ENCODE results near the gene FAF2.
"Not testable (repeated sequence)": the region's sequence is repeated elsewhere in the genome, so short reads cannot be mapped to it uniquely, and the experiment has no call there.

Gene FAF2

GRCh38 chr5:176406436-176407052 is 41.6 kb upstream of the FAF2 start:
- H3K4me2 ChIP-seq (ENCODE audit: low read length): no peak overlapping the region

GRCh38 chr5:176407456-176408251 is 40.5 kb upstream of the FAF2 start:
- Histone ChIP-seq H3K4me3 (ENCODE audit: low read length) (no peak overlapping the region), H2AK5ac (ENCODE audit: low read length) (no peak overlapping the region), H3K9ac (ENCODE audit: low read length) (no peak overlapping the region), H3K79me2 (ENCODE audit: control insufficient read depth, insufficient read depth, low read length) (no peaks in the 10 kb centered on the region), H2BK15ac (replicated peaks; ENCODE audit: low read depth) (no peak overlapping the region), H3K23ac (ENCODE audit: low read length) (no peak overlapping the region), H4K8ac (ENCODE audit: low read depth, low read length) (no peak overlapping the region), H2BK120ac (ENCODE audit: low read depth, low read length) (no peak overlapping the region), H3K27me3 (ENCODE audit: insufficient read depth, low read length, poor library complexity) (no peaks in the 10 kb centered on the region), H3K4me2 (ENCODE audit: low read length) (no peak overlapping the region), H3K36me3 (ENCODE audit: control insufficient read depth, insufficient read depth, low read length) (no peaks in the 10 kb centered on the region), H2BK5ac (ENCODE audit: low read length) (no peak overlapping the region), H3K56ac (ENCODE audit: low read length) (no peak overlapping the region), H3K27ac (ENCODE audit: low read depth, low read length) (no peak overlapping the region), H4K5ac (ENCODE audit: low read length) (no peak overlapping the region), H3K4ac (ENCODE audit: low read depth, low read length) (no peak overlapping the region), H3K18ac (ENCODE audit: low read length) (no peak overlapping the region), H3K4me1 (ENCODE audit: control insufficient read depth, low read depth, low read length) (no peaks in the 10 kb centered on the region), H3K79me1 (ENCODE audit: low read length) (no peaks in the 10 kb centered on the region)
- DNase-seq: no peak
- no CpG with 5 or more reads among the region's 6 CpGs for WGBS (ENCODE audit: extremely low coverage, insufficient coverage, low lambda C conversion rate)

More at GRCh38 chr5:176406436-176407052, 41.6 kb upstream of the FAF2 start:
- no peaks in the 10 kb centered on the region for H3K36me3 ChIP-seq (ENCODE audit: control insufficient read depth, insufficient read depth, low read length)
- H4K8ac ChIP-seq (ENCODE audit: low read depth, low read length): no peak overlapping the region
- no peak overlapping the region for H3K9ac ChIP-seq (ENCODE audit: low read length)
- H3K79me1 ChIP-seq (ENCODE audit: low read length): no peaks in the 10 kb centered on the region
- no CpG with 5 or more reads among the region's 9 CpGs for WGBS (ENCODE audit: extremely low coverage, insufficient coverage, low lambda C conversion rate)
- H2AK5ac ChIP-seq (ENCODE audit: low read length): no peak overlapping the region
- H3K23ac ChIP-seq (ENCODE audit: low read length): no peak overlapping the region
- H3K27ac ChIP-seq (ENCODE audit: low read depth, low read length): no peak overlapping the region
- no peaks in the 10 kb centered on the region for H3K79me2 ChIP-seq (ENCODE audit: control insufficient read depth, insufficient read depth, low read length)
- H3K4me3 ChIP-seq (ENCODE audit: low read length): no peak overlapping the region
- no peaks in the 10 kb centered on the region for H3K27me3 ChIP-seq (ENCODE audit: insufficient read depth, low read length, poor library complexity)
- no peak overlapping the region for H4K5ac ChIP-seq (ENCODE audit: low read length)
- no peak for DNase-seq
- H2BK120ac ChIP-seq (ENCODE audit: low read depth, low read length): no peak overlapping the region
- no peak overlapping the region for H2BK5ac ChIP-seq (ENCODE audit: low read length)
- H3K56ac ChIP-seq (ENCODE audit: low read length): no peak overlapping the region
- no peak overlapping the region for H3K4ac ChIP-seq (ENCODE audit: low read depth, low read length)
- H2BK15ac ChIP-seq (replicated peaks; ENCODE audit: low read depth): no peak overlapping the region
- H3K18ac ChIP-seq (ENCODE audit: low read length): no peak overlapping the region
- H3K4me1 ChIP-seq (ENCODE audit: control insufficient read depth, low read depth, low read length): no peaks in the 10 kb centered on the region

GRCh38 chr5:176408252-176408573 is 40.0 kb upstream of the FAF2 start:
- H3K36me3 ChIP-seq (ENCODE audit: control insufficient read depth, insufficient read depth, low read length); H3K56ac ChIP-seq (ENCODE audit: low read length); H3K27ac ChIP-seq (ENCODE audit: low read depth, low read length); H3K4me2 ChIP-seq (ENCODE audit: low read length); H2BK120ac ChIP-seq (ENCODE audit: low read depth, low read length); H3K23ac ChIP-seq (ENCODE audit: low read length); DNase-seq; H3K4me1 ChIP-seq (ENCODE audit: control insufficient read depth, low read depth, low read length); H3K18ac ChIP-seq (ENCODE audit: low read length); H3K9ac ChIP-seq (ENCODE audit: low read length); H3K27me3 ChIP-seq (ENCODE audit: insufficient read depth, low read length, poor library complexity); H2BK5ac ChIP-seq (ENCODE audit: low read length); H2AK5ac ChIP-seq (ENCODE audit: low read length); H3K4ac ChIP-seq (ENCODE audit: low read depth, low read length); H3K79me1 ChIP-seq (ENCODE audit: low read length); H2BK15ac ChIP-seq (replicated peaks; ENCODE audit: low read depth); H4K5ac ChIP-seq (ENCODE audit: low read length); H3K79me2 ChIP-seq (ENCODE audit: control insufficient read depth, insufficient read depth, low read length); H3K4me3 ChIP-seq (ENCODE audit: low read length); H4K8ac ChIP-seq (ENCODE audit: low read depth, low read length): not testable (repeated sequence)
- no CpG with 5 or more reads among the region's 10 CpGs for WGBS (ENCODE audit: extremely low coverage, insufficient coverage, low lambda C conversion rate)

DNA sequence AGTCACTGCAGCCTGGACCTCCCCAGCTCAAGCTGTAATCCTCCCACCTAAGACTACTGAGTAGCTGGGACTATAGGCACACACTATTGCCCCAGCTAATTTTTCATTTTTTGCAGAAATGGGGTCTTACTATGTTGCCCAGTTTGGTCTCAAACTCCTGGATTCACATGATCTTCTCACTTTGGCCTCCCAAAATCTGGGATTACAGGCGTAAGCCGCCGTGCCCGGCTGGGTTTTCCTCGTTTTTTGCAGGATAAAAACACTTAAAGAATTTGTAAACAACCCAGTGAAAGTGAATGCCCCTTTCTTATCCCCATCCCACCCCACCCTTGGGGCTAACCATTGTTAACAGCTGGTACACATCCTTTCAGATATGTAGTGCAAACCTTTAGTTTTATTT is 39.6 kb upstream of the FAF2 start:
- no peak overlapping the region for H2AK5ac ChIP-seq (ENCODE audit: low read length)
- H3K27me3 ChIP-seq (ENCODE audit: insufficient read depth, low read length, poor library complexity): no peaks in the 10 kb centered on the region
- H3K56ac ChIP-seq (ENCODE audit: low read length): no peak overlapping the region
- no peak overlapping the region for H2BK15ac ChIP-seq (replicated peaks; ENCODE audit: low read depth)
- H3K9ac ChIP-seq (ENCODE audit: low read length): no peak overlapping the region
- no peaks in the 10 kb centered on the region for H3K36me3 ChIP-seq (ENCODE audit: control insufficient read depth, insufficient read depth, low read length)
- no peak overlapping the region for H3K23ac ChIP-seq (ENCODE audit: low read length)
- DNase-seq: no peak
- no peaks in the 10 kb centered on the region for H3K4me1 ChIP-seq (ENCODE audit: control insufficient read depth, low read depth, low read length)
- H4K8ac ChIP-seq (ENCODE audit: low read depth, low read length): no peak overlapping the region
- no peaks in the 10 kb centered on the region for H3K79me2 ChIP-seq (ENCODE audit: control insufficient read depth, insufficient read depth, low read length)
- no peak overlapping the region for H3K4me2 ChIP-seq (ENCODE audit: low read length)
- no peak overlapping the region for H2BK120ac ChIP-seq (ENCODE audit: low read depth, low read length)
- no peak overlapping the region for H2BK5ac ChIP-seq (ENCODE audit: low read length)
- WGBS (ENCODE audit: extremely low coverage, insufficient coverage, low lambda C conversion rate): no CpG with 5 or more reads among the region's 5 CpGs
- H3K79me1 ChIP-seq (ENCODE audit: low read length): no peaks in the 10 kb centered on the region
- H3K27ac ChIP-seq (ENCODE audit: low read depth, low read length): no peak overlapping the region
- no peak overlapping the region for H3K4me3 ChIP-seq (ENCODE audit: low read length)
- no peak overlapping the region for H3K4ac ChIP-seq (ENCODE audit: low read depth, low read length)
- no peak overlapping the region for H4K5ac ChIP-seq (ENCODE audit: low read length)
- H3K18ac ChIP-seq (ENCODE audit: low read length): no peak overlapping the region

DNA sequence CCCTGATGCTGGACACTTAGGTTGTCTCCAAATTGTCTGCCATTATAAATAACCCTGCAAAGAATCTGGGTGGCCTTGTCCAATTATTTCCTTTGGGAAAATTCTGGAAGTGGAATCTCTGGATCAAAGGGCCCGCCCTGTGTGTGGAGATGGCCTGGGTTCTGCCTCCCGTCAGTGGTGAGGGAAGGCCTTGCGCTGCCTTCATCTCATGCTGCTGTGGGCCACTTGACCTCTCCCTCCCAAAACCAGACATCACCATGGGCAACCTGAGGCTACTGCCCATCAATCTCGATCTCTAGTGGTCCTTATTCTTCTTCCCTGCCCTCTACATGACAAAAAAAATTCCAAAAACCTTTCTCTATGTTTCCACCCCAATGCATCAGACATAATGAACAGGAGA is 38.4 kb upstream of the FAF2 start:
- Histone ChIP-seq H3K4me2 (ENCODE audit: low read length) (no peak overlapping the region), H3K27ac (ENCODE audit: low read depth, low read length) (no peak overlapping the region), H3K9ac (ENCODE audit: low read length) (no peak overlapping the region), H3K23ac (ENCODE audit: low read length) (no peak overlapping the region), H3K4ac (ENCODE audit: low read depth, low read length) (no peak overlapping the region), H4K5ac (ENCODE audit: low read length) (no peak overlapping the region), H3K4me1 (ENCODE audit: control insufficient read depth, low read depth, low read length) (no peaks in the 10 kb centered on the region), H3K18ac (ENCODE audit: low read length) (no peak overlapping the region), H2BK120ac (ENCODE audit: low read depth, low read length) (no peak overlapping the region), H3K79me2 (ENCODE audit: control insufficient read depth, insufficient read depth, low read length) (no peaks in the 10 kb centered on the region), H4K8ac (ENCODE audit: low read depth, low read length) (no peak overlapping the region), H3K79me1 (ENCODE audit: low read length) (no peaks in the 10 kb centered on the region), H3K27me3 (ENCODE audit: insufficient read depth, low read length, poor library complexity) (no peaks in the 10 kb centered on the region), H3K4me3 (ENCODE audit: low read length) (no peak overlapping the region), H3K56ac (ENCODE audit: low read length) (no peak overlapping the region), H2AK5ac (ENCODE audit: low read length) (no peak overlapping the region), H3K36me3 (ENCODE audit: control insufficient read depth, insufficient read depth, low read length) (no peaks in the 10 kb centered on the region), H2BK15ac (replicated peaks; ENCODE audit: low read depth) (no peak overlapping the region), H2BK5ac (ENCODE audit: low read length) (no peak overlapping the region)
- no peak for DNase-seq
- WGBS (ENCODE audit: extremely low coverage, insufficient coverage, low lambda C conversion rate): no CpG with 5 or more reads among the region's 4 CpGs
